Effector CD8-positive, alpha-beta T cell (primary cell): ENCODE measurements around the gene PANK4.

Experiments
- DNase-seq: peaks from one replicate; lab custom pipeline; 2025; lab: John Stamatoyannopoulos, UW

Gene PANK4

GRCh38 chr1:2528966-2529783 lies 2.8 kb upstream of the PANK4 start:
- DNase-seq = peak; percentile 35

- no peak for DNase-seq
Measured at GRCh38 chr1:2528611-2528965, 2.2 kb upstream of the PANK4 start.

- DNase-seq = no peak
Measured at GRCh38 chr1:2528016-2528415, 1.6 kb upstream of the PANK4 start.

GRCh38 chr1:2527556-2527860 lies 1.1 kb upstream of the PANK4 start:
- DNase-seq = no peak

GRCh38 chr1:2526824-2527555 lies 594 bp upstream of the PANK4 start:
- peak; percentile 40 for DNase-seq

- no peak for DNase-seq
Measured at GRCh38 chr1:2525572-2525919, 850 bp downstream of the PANK4 start.

- DNase-seq = no peak
Measured at GRCh38 chr1:2523891-2524609, 2.3 kb downstream of the PANK4 start.

GRCh38 chr1:2523191-2523890 lies 3.1 kb downstream of the PANK4 start:
- DNase-seq = no peak

- no peak for DNase-seq
Measured at GRCh38 chr1:2522230-2522629, 4.2 kb downstream of the PANK4 start.

- no peak for DNase-seq
Measured at GRCh38 chr1:2520806-2521205, 5.6 kb downstream of the PANK4 start.

- DNase-seq = no peak
Measured at GRCh38 chr1:2520206-2520605, 6.2 kb downstream of the PANK4 start.

GRCh38 chr1:2519729-2520128 lies 6.7 kb downstream of the PANK4 start:
- no peak for DNase-seq

- DNase-seq = no peak
Measured at GRCh38 chr1:2519029-2519685, 7.2 kb downstream of the PANK4 start.

GRCh38 chr1:2518528-2518927 lies 7.9 kb downstream of the PANK4 start:
- no peak for DNase-seq

GRCh38 chr1:2517966-2518365 lies 8.4 kb downstream of the PANK4 start:
- no peak for DNase-seq

GRCh38 chr1:2516946-2517345 lies 9.4 kb downstream of the PANK4 start:
- no peak for DNase-seq

GRCh38 chr1:2516124-2516523 lies 10.3 kb downstream of the PANK4 start:
- no peak for DNase-seq

GRCh38 chr1:2515763-2516080 lies 10.7 kb downstream of the PANK4 start:
- DNase-seq = no peak

GRCh38 chr1:2514863-2515762 lies 11.3 kb downstream of the PANK4 start:
- no peak for DNase-seq

GRCh38 chr1:2513939-2514652 lies 12.3 kb downstream of the PANK4 start:
- DNase-seq = no peak
